Islet precursor cell (in vitro differentiated cells): Measurements from ENCODE around the gene LMF1.

Experiments used
- DNase-seq: peaks from one replicate; pipeline ENCODE4 v3.0.0-alpha.2; 2018

LMF1 gene

GRCh38 chr16:927406-927805, 43.4 kb downstream of the LMF1 start:
- no peak for DNase-seq

GRCh38 chr16:926715-927114, 44.1 kb downstream of the LMF1 start:
- no peak for DNase-seq

- DNase-seq, result no peak
These were observed 46.0 kb downstream of the LMF1 start for GRCh38 chr16:924806-925205.

- no peak for DNase-seq
These were observed 46.7 kb downstream of the LMF1 start for GRCh38 chr16:924063-924462.

- DNase-seq, result no peak
These were observed 47.6 kb downstream of the LMF1 start for GRCh38 chr16:923184-923583.

- no peak for DNase-seq
These were observed 48.7 kb downstream of the LMF1 start for GRCh38 chr16:922051-922450.

- DNase-seq, result no peak
These were observed 49.4 kb downstream of the LMF1 start for GRCh38 chr16:921321-921905.

GRCh38 chr16:920717-921116, 50.1 kb downstream of the LMF1 start:
- DNase-seq, result no peak

- no peak for DNase-seq
These were observed 50.6 kb downstream of the LMF1 start for GRCh38 chr16:920051-920681.

- no peak for DNase-seq
These were observed 51.1 kb downstream of the LMF1 start for GRCh38 chr16:919658-920050.

- DNase-seq, result no peak
These were observed 51.8 kb downstream of the LMF1 start for GRCh38 chr16:918741-919657.

GRCh38 chr16:918068-918467, 52.7 kb downstream of the LMF1 start:
- no peak for DNase-seq

GRCh38 chr16:917591-918061, 53.2 kb downstream of the LMF1 start:
- DNase-seq, result no peak

- DNase-seq, result no peak
These were observed 54.6 kb downstream of the LMF1 start for GRCh38 chr16:916035-916799.

- DNase-seq, result no peak
These were observed 55.2 kb downstream of the LMF1 start for GRCh38 chr16:915546-915945.

GRCh38 chr16:914440-914839, 56.3 kb downstream of the LMF1 start:
- no peak for DNase-seq

GRCh38 chr16:913817-914439, 56.9 kb downstream of the LMF1 start:
- DNase-seq, result no peak

GRCh38 chr16:912684-913613, 57.8 kb downstream of the LMF1 start:
- DNase-seq, result no peak

GRCh38 chr16:912322-912683, 58.5 kb downstream of the LMF1 start:
- no peak for DNase-seq

- no peak for DNase-seq
These were observed 59.0 kb downstream of the LMF1 start for GRCh38 chr16:911604-912321.

- no peak for DNase-seq
These were observed 59.7 kb downstream of the LMF1 start for GRCh38 chr16:911101-911500.
